K562 (cell line): ENCODE data around the gene SPSB1.

Experiments used
- EZH2 ChIP-seq: IDR thresholded peaks from 2 replicates; pipeline ENCODE4 v1.6.1; 2012; ENCODE audit warnings: low read depth, mild to moderate bottlenecking, inconsistent platforms, low read length, borderline replicate concordance
- KAT2B ChIP-seq: IDR thresholded peaks from one replicate; pipeline ENCODE4 v1.6.1; 2012; ENCODE audit warnings: low read depth, mild to moderate bottlenecking, control low read depth, inconsistent platforms, low read length, moderate library complexity
- YY1 ChIP-seq, 3 experiments: IDR thresholded peaks; 2 replicates each; pipeline ENCODE4 v1.6.1; 2011; ENCODE audit warnings: low read length in 2 of 3, mild to moderate bottlenecking in 2 of 3, moderate library complexity in 2 of 3, borderline replicate concordance in 1 of 3, control low read depth in 1 of 3, low read depth in 1 of 3; ENCODE audit not compliant: insufficient read depth in 3 of 3, insufficient replicate concordance in 2 of 3, control insufficient read depth in 1 of 3, insufficient read length in 1 of 3; ENCODE audit errors: extremely low read depth in 1 of 3
- TF ChIP-seq, protein P1 (sequence below): IDR thresholded peaks from 2 replicates; pipeline ENCODE4 v1.6.1; 2016; ENCODE audit warnings: missing genetic modification characterization, missing compliant biosample characterization

DNA sequence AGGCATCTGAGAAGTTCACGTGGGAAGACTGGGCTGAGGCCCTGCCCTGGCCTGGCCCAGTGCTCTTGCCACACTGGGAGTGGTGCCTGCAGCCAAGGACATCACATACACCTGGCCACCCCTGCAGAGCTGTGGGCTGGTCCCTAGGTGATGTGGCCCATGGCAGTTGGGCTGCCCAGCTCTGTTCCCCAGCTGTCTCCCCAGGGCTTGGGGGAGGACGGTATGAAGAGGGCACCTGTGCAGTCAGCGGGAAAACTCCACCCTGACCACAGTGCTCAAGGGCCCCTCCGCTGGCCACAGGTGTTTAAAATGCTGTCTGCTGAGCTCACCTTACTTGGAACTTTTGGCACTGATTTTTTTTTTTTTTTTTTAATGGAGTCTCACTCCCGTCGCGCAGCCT lies 126.2 kb downstream of the SPSB1 start:
- TF ChIP-seq YY1 (IDR thresholded peaks at IDR 0.05; ENCODE audit: borderline replicate concordance in 1 of 3, control insufficient read depth in 1 of 3, extremely low read depth in 1 of 3, insufficient read depth in 3 of 3, insufficient read length in 1 of 3, insufficient replicate concordance in 2 of 3, low read depth in 1 of 3, low read length in 2 of 3) (no peak), EZH2 (no peak), KAT2B (no peak)
- TF ChIP-seq, protein P1, sequence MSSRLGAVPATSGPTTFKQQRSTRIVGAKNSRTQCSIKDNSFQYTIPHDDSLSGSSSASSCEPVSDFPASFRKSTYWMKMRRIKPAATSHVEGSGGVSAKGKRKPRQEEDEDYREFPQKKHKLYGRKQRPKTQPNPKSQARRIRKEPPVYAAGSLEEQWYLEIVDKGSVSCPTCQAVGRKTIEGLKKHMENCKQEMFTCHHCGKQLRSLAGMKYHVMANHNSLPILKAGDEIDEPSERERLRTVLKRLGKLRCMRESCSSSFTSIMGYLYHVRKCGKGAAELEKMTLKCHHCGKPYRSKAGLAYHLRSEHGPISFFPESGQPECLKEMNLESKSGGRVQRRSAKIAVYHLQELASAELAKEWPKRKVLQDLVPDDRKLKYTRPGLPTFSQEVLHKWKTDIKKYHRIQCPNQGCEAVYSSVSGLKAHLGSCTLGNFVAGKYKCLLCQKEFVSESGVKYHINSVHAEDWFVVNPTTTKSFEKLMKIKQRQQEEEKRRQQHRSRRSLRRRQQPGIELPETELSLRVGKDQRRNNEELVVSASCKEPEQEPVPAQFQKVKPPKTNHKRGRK (tag), result no peak
